Measurements from ENCODE around the gene CASQ1. TPM values are rescaled to one million over a fixed set of nuclear protein-coding genes. Genes with fewer than 3 reads are reported as not detected.

CASQ1 gene
- total and polyA plus RNA-seq, 2 donors (not counting 1 experiment from before 2014, with no cell fraction given) = not detected

DNA sequence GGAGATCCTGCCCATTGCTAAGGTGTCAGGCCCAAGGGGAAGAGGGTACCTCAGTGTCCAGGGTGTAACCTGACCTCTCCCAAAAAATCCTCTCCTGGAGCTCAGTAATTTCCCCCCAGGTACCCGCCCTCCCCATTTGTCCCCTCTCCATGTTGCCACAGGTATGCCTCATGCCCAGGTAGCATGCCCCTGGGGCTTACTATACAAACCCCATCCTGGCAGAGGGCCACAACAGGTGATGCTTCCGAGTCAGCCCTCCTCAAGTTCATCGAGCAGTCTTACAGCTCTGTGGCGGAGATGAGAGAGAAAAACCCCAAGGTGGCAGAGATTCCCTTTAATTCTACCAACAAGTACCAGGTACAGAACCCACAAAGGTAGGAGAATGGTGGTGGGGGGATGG is 23.3 kb upstream of the CASQ1 start:
- Histone ChIP-seq H3K9me3 (ENCODE audit: control extremely low read depth in 1 of 3, control insufficient read depth in 2 of 3, insufficient read depth in 1 of 3, low read length in 2 of 3) (no peaks in the 10 kb centered on the region), H3K27me3 (replicated peaks in 1 of 4; ENCODE audit: control extremely low read depth in 1 of 4, control insufficient read depth in 3 of 4, insufficient read depth in 4 of 4, low read length in 3 of 4) (no peaks in the 10 kb centered on the region), H4K20me1 (ENCODE audit: control insufficient read depth, insufficient read depth, low read length, poor library complexity, severe bottlenecking) (no peaks in the 10 kb centered on the region), H3K79me2 (ENCODE audit: control insufficient read depth, insufficient read depth, low read length) (no peaks in the 10 kb centered on the region), H3K4me2 (replicated peaks; ENCODE audit: low read depth, low read length, poor library complexity, severe bottlenecking) (no peak overlapping the region), H2AFZ (ENCODE audit: insufficient read depth, low read depth, low read length, poor library complexity, severe bottlenecking) (no peak overlapping the region), H3K4me1 (ENCODE audit: control insufficient read depth in 2 of 2, insufficient read depth in 2 of 2, low read length in 2 of 2) (peaks cover 9 to 14% of the 10 kb centered on the region in 2 donors), H3K27ac (ENCODE audit: low read length in 2 of 2) (no peak overlapping the region), H3K36me3 (replicated peaks in 1 of 2; ENCODE audit: control extremely low read depth in 1 of 2, control insufficient read depth in 1 of 2, extremely low read depth in 1 of 2, insufficient read depth in 2 of 2, low read length in 1 of 2) (no peaks in the 10 kb centered on the region), H3K9ac (ENCODE audit: low read length) (no peak overlapping the region), H3K4me3 (ENCODE audit: control extremely low read depth in 1 of 5, extremely low read depth in 1 of 5, insufficient read depth in 1 of 5, low read depth in 2 of 5, low read length in 4 of 5) (no peak overlapping the region)
- 100% methylated on average over 2 of the region's 4 CpGs for WGBS (ENCODE audit: insufficient coverage)
- intact Hi-C loops (cut with micrococcal nuclease) = no loop called here
- Mint-ChIP-seq H3K27ac (no peak overlapping the region), H3K9me3 (ENCODE audit: insufficient read depth) (no peaks in the 10 kb centered on the region), H3K4me3 (no peak overlapping the region), H3K4me1 (peaks cover 15% of the 10 kb centered on the region), H3K27me3 (peaks cover 2% of the 10 kb centered on the region)
- CTCF ChIA-PET = interaction anchor here (0.6 kb wide), 1 partner anchor 118 kb away, joined by 4 read pairs; the partner anchor contains the start of gene PEX19
- ATAC-seq (ENCODE audit: low read depth) (no peak), DNase-seq (no peak)
- TF ChIP-seq EZH2 (IDR thresholded peaks at IDR 0.05; ENCODE audit: borderline replicate concordance, insufficient read depth, low read depth, low read length, poor library complexity, severe bottlenecking) = no peak
- POLR2A ChIA-PET = no interaction called here

DNA sequence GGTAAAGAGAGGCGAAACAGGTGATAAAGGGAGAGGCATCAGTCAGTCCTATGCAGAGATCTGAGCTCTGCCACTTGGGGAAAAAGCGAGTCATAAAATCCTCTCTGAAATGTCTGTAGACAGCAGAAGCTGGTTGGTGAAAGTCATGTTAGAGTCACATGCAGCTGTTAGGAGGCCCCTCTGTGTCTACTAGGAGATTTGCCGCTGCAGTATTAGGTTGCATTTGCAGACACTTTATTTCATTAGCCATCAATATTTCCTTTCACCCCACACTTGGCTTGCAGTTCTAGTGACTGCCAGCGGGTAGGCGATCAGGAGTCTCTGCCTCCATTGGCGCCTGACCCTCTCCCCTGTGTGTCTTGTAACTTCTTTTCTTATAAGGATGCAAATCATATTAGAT is 22.8 kb upstream of the CASQ1 start:
- H2AFZ ChIP-seq (ENCODE audit: insufficient read depth, low read depth, low read length, poor library complexity, severe bottlenecking) = no peak overlapping the region
- no peaks in the 10 kb centered on the region for H3K36me3 ChIP-seq (replicated peaks in 1 of 2; ENCODE audit: control extremely low read depth in 1 of 2, control insufficient read depth in 1 of 2, extremely low read depth in 1 of 2, insufficient read depth in 2 of 2, low read length in 1 of 2)
- H3K4me3 ChIP-seq (ENCODE audit: control extremely low read depth in 1 of 5, extremely low read depth in 1 of 5, insufficient read depth in 1 of 5, low read depth in 2 of 5, low read length in 4 of 5) = no peak overlapping the region
- H3K9me3 ChIP-seq (ENCODE audit: control extremely low read depth in 1 of 3, control insufficient read depth in 2 of 3, insufficient read depth in 1 of 3, low read length in 2 of 3) = no peaks in the 10 kb centered on the region
- H4K20me1 ChIP-seq (ENCODE audit: control insufficient read depth, insufficient read depth, low read length, poor library complexity, severe bottlenecking) = no peaks in the 10 kb centered on the region
- ChIA-PET CTCF (interaction anchor here (0.6 kb wide), 1 partner anchor 117 kb away, joined by 4 read pairs; the partner anchor contains the start of gene PEX19), POLR2A (no interaction called here)
- no peak for TF ChIP-seq EZH2 (IDR thresholded peaks at IDR 0.05; ENCODE audit: borderline replicate concordance, insufficient read depth, low read depth, low read length, poor library complexity, severe bottlenecking)
- TF ChIP-seq, protein P1, sequence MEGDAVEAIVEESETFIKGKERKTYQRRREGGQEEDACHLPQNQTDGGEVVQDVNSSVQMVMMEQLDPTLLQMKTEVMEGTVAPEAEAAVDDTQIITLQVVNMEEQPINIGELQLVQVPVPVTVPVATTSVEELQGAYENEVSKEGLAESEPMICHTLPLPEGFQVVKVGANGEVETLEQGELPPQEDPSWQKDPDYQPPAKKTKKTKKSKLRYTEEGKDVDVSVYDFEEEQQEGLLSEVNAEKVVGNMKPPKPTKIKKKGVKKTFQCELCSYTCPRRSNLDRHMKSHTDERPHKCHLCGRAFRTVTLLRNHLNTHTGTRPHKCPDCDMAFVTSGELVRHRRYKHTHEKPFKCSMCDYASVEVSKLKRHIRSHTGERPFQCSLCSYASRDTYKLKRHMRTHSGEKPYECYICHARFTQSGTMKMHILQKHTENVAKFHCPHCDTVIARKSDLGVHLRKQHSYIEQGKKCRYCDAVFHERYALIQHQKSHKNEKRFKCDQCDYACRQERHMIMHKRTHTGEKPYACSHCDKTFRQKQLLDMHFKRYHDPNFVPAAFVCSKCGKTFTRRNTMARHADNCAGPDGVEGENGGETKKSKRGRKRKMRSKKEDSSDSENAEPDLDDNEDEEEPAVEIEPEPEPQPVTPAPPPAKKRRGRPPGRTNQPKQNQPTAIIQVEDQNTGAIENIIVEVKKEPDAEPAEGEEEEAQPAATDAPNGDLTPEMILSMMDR (IDR thresholded peaks at IDR 0.05) = no peak
- Mint-ChIP-seq H3K27me3 (peaks cover 4% of the 10 kb centered on the region), H3K27ac (no peak overlapping the region), H3K4me1 (peaks cover 15% of the 10 kb centered on the region), H3K9me3 (ENCODE audit: insufficient read depth) (no peaks in the 10 kb centered on the region), H3K4me3 (no peak overlapping the region)
- no peak overlapping the region for H3K9ac ChIP-seq (ENCODE audit: low read length)
- no peak for DNase-seq
- H3K4me2 ChIP-seq (replicated peaks; ENCODE audit: low read depth, low read length, poor library complexity, severe bottlenecking) = no peak overlapping the region
- peaks cover 9 to 14% of the 10 kb centered on the region in 2 donors for H3K4me1 ChIP-seq (ENCODE audit: control insufficient read depth in 2 of 2, insufficient read depth in 2 of 2, low read length in 2 of 2)
- 96% methylated on average over 2 of the region's 6 CpGs for WGBS (ENCODE audit: insufficient coverage)
- ATAC-seq (ENCODE audit: low read depth) = no peak
- no peaks in the 10 kb centered on the region for H3K79me2 ChIP-seq (ENCODE audit: control insufficient read depth, insufficient read depth, low read length)
- intact Hi-C loops (cut with micrococcal nuclease) = no loop called here
- no peaks in the 10 kb centered on the region for H3K27me3 ChIP-seq (replicated peaks in 1 of 4; ENCODE audit: control extremely low read depth in 1 of 4, control insufficient read depth in 3 of 4, insufficient read depth in 4 of 4, low read length in 3 of 4)
- no peak overlapping the region for H3K27ac ChIP-seq (ENCODE audit: low read length in 2 of 2)

Measured in B cell (primary cell).